Smooth muscle cell (in vitro differentiated cells): ENCODE results near the gene AADACL2. TPM values are rescaled to one million over a fixed set of nuclear protein-coding genes. Genes with fewer than 3 reads are reported as not detected.

Experiments
- DNase-seq: peaks from one replicate; lab custom pipeline; 2025; ENCODE audit not compliant: unreplicated experiment; lab: John Stamatoyannopoulos, UW
- H2AFZ ChIP-seq: fragments of 200-600 bp; sonication (generic); 2 replicates; pipeline ENCODE4 v1.6.0; 2016; ENCODE audit warnings: antibody characterized with exemption, low read depth, mild to moderate bottlenecking
- H3F3A ChIP-seq: fragments of 200-600 bp; sonication (generic); 2 replicates; pipeline ENCODE4 v1.6.0; 2017; ENCODE audit warnings: antibody characterized with exemption, low read depth
- H3K27ac ChIP-seq: fragments of 200-600 bp; sonication (generic); 2 replicates; pipeline ENCODE4 v1.5.1; 2016; ENCODE audit warnings: low read depth, mild to moderate bottlenecking
- H3K27me3 ChIP-seq: fragments of 200-600 bp; sonication (generic); 2 replicates; pipeline ENCODE4 v1.6.1; 2016; ENCODE audit warnings: low read depth, mild to moderate bottlenecking
- H3K36me3 ChIP-seq: fragments of 200-600 bp; sonication (generic); 2 replicates; pipeline ENCODE4 v1.5.1; 2016; ENCODE audit warnings: low read depth
- H3K4me1 ChIP-seq: fragments of 200-600 bp; sonication (generic); 2 replicates; pipeline ENCODE4 v1.5.1; 2016; ENCODE audit warnings: low read depth
- H3K4me2 ChIP-seq: fragments of 200-600 bp; sonication (generic); 2 replicates; pipeline ENCODE4 v1.6.0; 2016; ENCODE audit warnings: mild to moderate bottlenecking
- H3K4me3 ChIP-seq: fragments of 200-600 bp; sonication (generic); 2 replicates; pipeline ENCODE4 v1.5.1; 2016; ENCODE audit warnings: mild to moderate bottlenecking
- H3K79me2 ChIP-seq: fragments of 200-600 bp; sonication (generic); 2 replicates; pipeline ENCODE4 v1.6.0; 2016; ENCODE audit warnings: low read depth, mild to moderate bottlenecking
- H3K9ac ChIP-seq: fragments of 200-600 bp; sonication (generic); 2 replicates; pipeline ENCODE4 v1.6.0; 2016; ENCODE audit warnings: low read depth
- H3K9me3 ChIP-seq: fragments of 200-600 bp; sonication (generic); replicated peaks from 2 replicates; pipeline ENCODE4 v1.5.1; 2016; ENCODE audit warnings: low read depth
- H4K20me1 ChIP-seq: fragments of 200-600 bp; sonication (generic); 2 replicates; pipeline ENCODE4 v1.6.0; 2016; ENCODE audit warnings: low read depth
- CTCF ChIP-seq: fragments of 200-600 bp; sonication (generic); IDR thresholded peaks from 2 replicates; pipeline ENCODE4 v1.5.1; 2017; ENCODE audit warnings: borderline replicate concordance, mild to moderate bottlenecking, antibody characterized with exemption; ENCODE audit not compliant: insufficient read depth, poor library complexity, severe bottlenecking
- WGBS: methylation state at CpG from one replicate; pipeline ENCODE4 v1.1.7; 2016; ENCODE audit warnings: low lambda C conversion rate; 5-methylcytosine and 5-hydroxymethylcytosine counted together
- polyA plus RNA-seq: library from polyadenylated mRNA; unstranded; fragments of >200 nt; fragmentation: Nextera tagmentation; extraction: Ambion mirVana; gene quantifications from 2 replicates; pipeline ENCODE4 v1.2.1, GENCODE V29; 2016
- total RNA-seq: library from RNA; depleted of rRNA; stranded (reverse); fragments of >200 nt; gene quantifications from 2 replicates; pipeline ENCODE4 v1.2.3, GENCODE V29; 2014

Gene AADACL2
- total and polyA plus RNA-seq, 2 experiments from 2014 or later = not detected

- no peaks in the 10 kb centered on the region for H3K27me3 ChIP-seq
- H3K79me2 ChIP-seq = no peaks in the 10 kb centered on the region
- H2AFZ ChIP-seq = no peak overlapping the region
- H3K27ac ChIP-seq = peak overlapping the region; percentile 23
- no peak overlapping the region for H3K9ac ChIP-seq
- no peak overlapping the region for H3K4me3 ChIP-seq
- no peaks in the 10 kb centered on the region for H3K36me3 ChIP-seq
- no peaks in the 10 kb centered on the region for H3K9me3 ChIP-seq
- H3K4me1 ChIP-seq = peaks cover 7% of the 10 kb centered on the region
- WGBS = 25% methylated on average over 1 of the region's 1 CpG
- H3K4me2 ChIP-seq = peak overlapping the region; percentile 37
- H4K20me1 ChIP-seq = no peaks in the 10 kb centered on the region
- no peak for TF ChIP-seq CTCF
- peaks cover 5% of the 10 kb centered on the region for H3F3A ChIP-seq
- no peak for DNase-seq
These were observed 62.5 kb downstream of the AADACL2 start for GRCh38 chr3:151796105-151796680.

- H3F3A ChIP-seq = peaks cover 5% of the 10 kb centered on the region
- H3K36me3 ChIP-seq = no peaks in the 10 kb centered on the region
- H3K79me2 ChIP-seq = no peaks in the 10 kb centered on the region
- no peak overlapping the region for H3K9ac ChIP-seq
- H4K20me1 ChIP-seq = no peaks in the 10 kb centered on the region
- WGBS = 39% methylated on average over 2 of the region's 2 CpGs
- peak overlapping the region; percentile 42 for H3K27ac ChIP-seq
- no peak for DNase-seq
- H3K4me1 ChIP-seq = peaks cover 7% of the 10 kb centered on the region
- no peak overlapping the region for H3K4me3 ChIP-seq
- no peak overlapping the region for H3K4me2 ChIP-seq
- no peak for TF ChIP-seq CTCF
- no peak overlapping the region for H2AFZ ChIP-seq
- no peaks in the 10 kb centered on the region for H3K27me3 ChIP-seq
- no peaks in the 10 kb centered on the region for H3K9me3 ChIP-seq
These were observed 64.7 kb downstream of the AADACL2 start for GRCh38 chr3:151798466-151798865.

GRCh38 chr3:151800431-151800830 lies 66.7 kb downstream of the AADACL2 start:
- Histone ChIP-seq H2AFZ (peak overlapping the region; percentile 22), H3K9me3 (no peaks in the 10 kb centered on the region), H3K27ac (no peak overlapping the region), H3K4me2 (no peak overlapping the region), H3K4me3 (no peak overlapping the region), H3K27me3 (no peaks in the 10 kb centered on the region), H3K36me3 (no peaks in the 10 kb centered on the region), H3F3A (peaks cover 5% of the 10 kb centered on the region), H3K79me2 (no peaks in the 10 kb centered on the region), H3K9ac (no peak overlapping the region), H3K4me1 (peaks cover 7% of the 10 kb centered on the region), H4K20me1 (no peaks in the 10 kb centered on the region)
- DNase-seq = no peak
- WGBS = 28% methylated on average over 2 of the region's 2 CpGs
- no peak for TF ChIP-seq CTCF

GRCh38 chr3:151804267-151804666 lies 70.5 kb downstream of the AADACL2 start:
- Histone ChIP-seq H3F3A (peaks cover 5% of the 10 kb centered on the region), H2AFZ (no peak overlapping the region), H3K9me3 (no peaks in the 10 kb centered on the region), H3K4me1 (peaks cover 7% of the 10 kb centered on the region), H3K79me2 (no peaks in the 10 kb centered on the region), H3K36me3 (no peaks in the 10 kb centered on the region), H3K27ac (no peak overlapping the region), H3K27me3 (no peaks in the 10 kb centered on the region), H3K9ac (no peak overlapping the region), H3K4me3 (no peak overlapping the region), H3K4me2 (no peak overlapping the region), H4K20me1 (no peaks in the 10 kb centered on the region)
- no peak for TF ChIP-seq CTCF
- WGBS = 97% methylated on average over 1 of the region's 1 CpG
- DNase-seq = no peak
